C4-2B (cell line): ENCODE results near the gene SLC25A33.

Source experiments
- CTCF ChIP-seq: fragments of 450-650 bp; conservative IDR thresholded peaks from 2 replicates; pipeline ENCODE4 v1.5.1; 2017; ENCODE audit warnings: mild to moderate bottlenecking
- ZFX ChIP-seq: fragments of 450-650 bp; IDR thresholded peaks from 2 replicates; pipeline ENCODE4 v1.6.1; 2017

DNA sequence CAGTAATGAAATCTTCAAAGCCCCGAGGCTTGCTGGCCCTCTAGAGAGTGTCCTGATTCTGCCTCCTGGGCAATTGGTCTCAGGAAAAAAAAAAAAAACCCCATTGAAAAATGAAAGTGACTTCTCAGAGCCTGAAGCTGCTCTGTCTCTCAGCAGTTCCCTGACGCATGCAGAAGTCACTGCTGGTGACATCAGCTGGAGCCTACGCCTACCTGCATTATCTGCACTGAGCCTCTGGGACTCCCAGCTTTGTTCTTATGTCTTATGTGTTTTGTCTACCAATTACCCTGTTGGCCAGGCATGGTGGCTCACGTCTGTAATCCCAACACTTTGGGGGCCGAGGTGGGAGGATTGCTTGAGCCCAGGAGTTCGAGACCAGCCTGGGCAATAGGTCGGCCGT is 10.1 kb upstream of the SLC25A33 start:
- TF ChIP-seq CTCF: no peak
- no peak for TF ChIP-seq ZFX
